GM18526 (cell line): ENCODE measurements around the gene MTFMT.

Source experiments
- POLR2A ChIP-seq: IDR thresholded peaks from 3 replicates; pipeline ENCODE4 v1.6.1; 2011; ENCODE audit not compliant: insufficient read length; ENCODE audit errors: extremely low read depth

Gene MTFMT

DNA sequence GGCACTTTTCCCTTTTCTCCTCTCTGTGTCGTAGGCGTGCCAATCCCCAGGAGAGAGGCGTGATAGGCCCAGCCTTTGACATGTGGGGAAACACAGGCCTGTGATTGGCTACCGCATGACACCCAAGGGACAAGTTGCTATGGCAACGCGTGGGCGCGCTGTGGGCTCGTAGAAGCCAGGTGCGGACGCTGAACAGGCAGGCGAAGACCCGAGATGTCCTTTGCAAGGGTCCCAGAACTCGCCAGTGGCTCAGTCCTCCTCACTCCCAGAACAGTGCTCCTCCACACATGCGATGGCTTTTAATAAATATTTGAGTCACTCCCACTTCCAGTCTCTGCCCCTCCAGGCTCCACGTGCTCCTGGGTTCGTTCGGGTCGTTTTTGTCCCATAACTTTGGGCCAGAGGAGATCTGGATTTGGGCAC, 20.0 kb upstream of the MTFMT start:
- no peak for TF ChIP-seq POLR2A

GRCh38 chr15:65048241-65048640, 18.8 kb upstream of the MTFMT start:
- no peak for TF ChIP-seq POLR2A

DNA sequence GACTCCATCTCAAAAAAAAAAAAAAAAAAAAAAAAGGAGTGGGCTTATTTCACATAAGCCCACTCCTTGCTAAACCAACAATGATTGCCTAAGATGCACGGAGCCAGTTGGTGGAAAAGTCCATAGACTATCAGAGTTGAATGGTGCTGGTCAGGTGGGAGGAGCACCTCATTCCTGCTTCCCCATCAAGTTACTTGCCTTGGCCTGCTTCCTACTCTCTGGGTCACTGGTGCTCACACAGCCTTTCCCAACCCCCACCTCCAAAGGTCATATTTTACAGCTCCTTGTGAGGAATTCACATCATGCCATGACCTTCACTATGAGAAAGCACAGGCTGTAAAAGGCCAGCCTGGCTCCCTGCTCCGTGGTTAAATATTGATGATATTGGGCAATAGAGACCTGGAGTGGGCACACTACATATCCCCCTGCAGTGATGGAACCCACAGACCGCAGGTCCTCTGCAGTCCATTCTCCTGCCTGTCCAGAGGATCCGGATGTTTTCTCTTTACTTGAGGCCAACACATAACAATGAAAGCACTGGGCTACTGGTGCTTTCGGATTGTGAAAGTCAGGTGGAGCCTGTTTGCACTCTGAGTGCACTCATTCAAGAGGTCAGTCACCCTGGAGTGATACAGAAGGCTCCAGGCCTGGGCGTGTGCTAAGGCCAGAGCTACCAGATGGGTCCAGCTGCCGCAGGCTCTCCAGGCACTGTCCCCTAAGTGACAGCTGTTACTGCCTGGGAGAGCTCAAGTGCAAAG, 15.5 kb upstream of the MTFMT start, which contains the start of gene SLC51B:
Gene SLC51B, plus strand, starts transcription at position 664 of the 758 bp plus-strand sequence. CDS start 4,618 bp downstream, outside the sequence.
- TF ChIP-seq POLR2A: no peak

DNA sequence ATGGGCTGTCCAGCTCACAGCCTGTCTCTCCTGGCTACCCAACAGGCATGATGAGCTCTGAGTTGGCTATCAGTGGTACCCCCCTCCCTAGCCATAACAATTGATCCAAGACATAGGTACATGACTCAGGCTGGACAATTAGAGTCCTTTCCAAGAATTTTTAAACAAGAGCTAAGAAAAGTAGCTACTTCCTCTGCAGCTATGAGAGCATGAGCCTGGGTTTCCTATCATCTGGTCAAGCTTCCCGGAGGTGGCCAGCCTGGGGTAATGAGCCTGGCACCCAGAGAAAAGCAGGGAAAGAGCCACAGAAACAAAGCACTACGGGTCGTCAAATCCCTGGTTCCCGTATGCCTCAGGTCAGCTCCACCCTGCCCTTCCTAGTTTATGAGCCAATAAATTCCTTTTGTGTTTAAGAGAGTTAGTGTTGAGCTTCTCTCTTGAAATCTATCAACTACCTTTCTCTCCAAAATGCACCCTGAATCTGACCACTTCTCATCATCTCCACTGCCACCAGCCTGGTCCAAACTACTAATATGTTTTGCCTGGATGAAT, 13.4 kb upstream of the MTFMT start:
- no peak for TF ChIP-seq POLR2A

DNA sequence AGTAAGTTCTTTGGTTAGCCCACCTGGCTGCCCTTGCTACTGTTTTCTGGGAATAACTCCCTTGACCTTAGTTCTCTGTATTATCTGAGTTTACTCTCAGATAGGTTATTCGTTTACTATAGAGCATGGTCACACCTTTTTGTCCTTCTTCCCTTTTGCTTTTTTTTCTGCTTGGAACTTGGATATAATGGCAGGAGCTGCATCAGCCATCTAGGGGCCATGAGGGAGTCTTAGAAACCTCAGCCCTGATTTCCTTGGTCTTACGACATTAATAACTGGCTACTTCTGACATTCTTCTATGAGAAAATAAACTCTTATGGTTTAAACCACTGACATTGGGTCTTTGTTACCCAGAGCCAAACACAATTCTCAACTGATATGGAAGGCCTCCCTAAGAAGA, 12.3 kb upstream of the MTFMT start:
- no peak for TF ChIP-seq POLR2A

- TF ChIP-seq POLR2A: no peak
Measured at GRCh38 chr15:65040461-65040860, 11.0 kb upstream of the MTFMT start.

DNA sequence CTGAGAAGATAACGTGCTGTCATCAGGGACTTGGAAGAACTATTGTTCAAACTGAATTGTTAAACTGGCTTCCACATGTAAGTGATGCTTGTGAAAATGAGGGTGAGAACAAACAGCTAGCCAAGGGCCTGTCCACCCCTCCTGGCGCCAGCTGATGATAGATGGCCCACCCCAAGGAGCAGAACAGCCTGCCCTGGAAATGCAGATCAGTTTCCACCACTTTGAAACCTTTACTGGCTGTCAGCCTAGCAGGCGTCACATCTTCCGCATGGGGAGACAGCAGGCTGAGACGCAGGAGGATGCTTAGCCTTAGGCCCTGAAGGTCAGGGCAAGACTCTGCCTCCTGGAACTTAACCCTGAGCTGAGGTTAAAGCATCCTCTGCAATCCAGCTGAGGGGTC, 9.4 kb upstream of the MTFMT start:
- TF ChIP-seq POLR2A: no peak

GRCh38 chr15:65038428-65038827, 9.0 kb upstream of the MTFMT start:
- no peak for TF ChIP-seq POLR2A

- TF ChIP-seq POLR2A: no peak
Measured at GRCh38 chr15:65037309-65037708, 7.9 kb upstream of the MTFMT start.

DNA sequence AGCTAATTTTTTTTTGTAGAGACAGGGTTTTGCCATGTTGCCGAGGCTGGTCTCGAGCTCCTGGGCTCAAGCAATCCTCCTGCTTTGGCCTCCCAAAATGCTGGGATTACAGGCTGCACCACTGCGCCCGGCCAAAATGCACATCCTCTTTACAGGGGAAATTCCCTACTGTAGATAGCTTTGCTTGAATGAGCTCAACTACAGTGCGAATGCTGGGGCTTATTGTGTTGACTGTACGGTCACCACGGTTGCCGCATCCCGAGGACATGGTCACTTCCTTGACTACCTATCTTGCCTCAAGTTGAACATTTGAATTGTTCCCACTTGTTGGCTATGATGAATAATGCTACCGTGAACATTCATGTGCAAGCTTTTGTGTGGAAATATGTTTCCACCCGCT, 5.3 kb upstream of the MTFMT start:
- no peak for TF ChIP-seq POLR2A

DNA sequence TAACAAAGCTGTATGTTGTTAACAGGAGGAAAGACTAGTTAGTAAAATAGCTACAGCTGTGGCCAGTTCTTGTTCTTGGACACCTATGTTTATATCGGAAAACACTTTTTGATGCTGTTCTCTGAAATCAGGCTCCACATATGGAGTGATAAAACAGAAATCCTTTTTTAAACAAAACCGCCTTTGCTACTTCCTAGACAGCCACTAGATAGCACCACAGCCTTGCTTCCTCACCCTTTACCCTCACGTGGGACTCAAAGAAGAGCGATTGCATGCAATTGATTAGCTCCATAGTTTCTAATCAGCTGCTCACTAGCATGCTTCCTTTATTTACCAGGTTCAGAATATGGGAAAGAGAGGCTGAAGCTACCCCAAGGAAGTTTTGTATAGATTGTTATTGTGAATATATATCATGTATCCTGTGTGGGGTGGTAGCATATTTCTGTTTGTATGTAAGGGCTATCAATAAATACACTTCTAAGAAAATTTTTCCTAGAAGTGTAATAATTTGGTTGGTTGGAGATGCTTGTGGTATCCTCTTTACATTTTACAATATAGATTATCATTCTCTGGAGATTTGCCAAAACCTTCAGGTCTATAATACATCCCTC, 4.3 kb upstream of the MTFMT start:
- no peak for TF ChIP-seq POLR2A

DNA sequence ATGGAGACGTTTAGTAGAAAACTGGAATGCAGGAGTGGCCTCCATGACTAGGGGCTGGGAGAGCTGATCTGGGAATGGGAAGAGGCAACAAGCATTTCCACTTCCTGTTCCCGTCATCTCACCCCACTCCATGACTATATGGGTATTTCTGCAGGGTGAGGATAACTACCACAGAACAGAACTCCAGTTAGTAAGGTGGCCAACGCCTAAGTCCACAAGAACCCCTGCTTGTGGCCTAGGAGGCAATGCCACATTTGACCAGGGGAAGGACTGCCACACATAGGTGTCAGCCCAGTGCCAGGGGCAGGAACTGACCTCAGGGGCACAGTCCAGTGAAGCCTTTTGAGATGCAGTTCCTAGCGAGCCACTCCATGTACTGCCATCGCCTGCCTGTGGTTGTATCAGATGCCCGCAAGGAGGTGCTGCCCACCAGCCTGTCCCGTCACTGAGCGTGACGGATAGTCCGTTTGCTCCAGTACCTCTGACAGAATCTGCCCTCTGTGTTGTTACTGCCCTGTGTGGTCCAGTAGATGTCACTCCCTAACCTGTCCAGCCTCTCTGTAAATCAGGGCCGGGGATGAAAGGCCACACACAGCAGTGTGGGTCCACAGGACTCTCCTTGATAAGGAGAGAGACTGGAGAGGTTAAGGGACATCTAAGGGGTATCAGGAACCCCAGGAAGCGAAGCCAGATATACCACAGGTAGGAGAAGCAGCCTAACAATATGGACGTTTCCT, 3.5 kb upstream of the MTFMT start:
- no peak for TF ChIP-seq POLR2A

- TF ChIP-seq POLR2A: no peak
Measured at GRCh38 chr15:65029736-65030208, 333 bp upstream of the MTFMT start.

DNA sequence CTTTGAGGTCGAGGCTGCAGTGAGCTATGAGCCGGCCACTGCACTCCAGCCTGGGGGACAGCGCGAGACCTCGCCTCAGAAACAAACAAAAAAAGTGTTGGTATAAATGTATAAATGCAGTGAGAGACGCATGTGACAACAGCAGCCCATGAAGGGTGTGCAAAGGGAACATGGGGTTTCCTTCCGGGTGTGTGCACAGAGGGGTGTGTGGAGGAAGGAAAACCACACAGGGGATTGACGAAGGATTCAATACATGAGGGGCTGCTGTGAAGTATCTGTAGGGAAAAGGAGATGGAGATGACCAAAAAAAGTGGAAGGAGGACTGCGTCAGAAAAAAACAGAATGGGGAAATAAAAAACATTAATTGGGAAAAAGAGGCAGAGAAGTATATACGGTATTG, 1.1 kb downstream of the MTFMT start:
- no peak for TF ChIP-seq POLR2A

DNA sequence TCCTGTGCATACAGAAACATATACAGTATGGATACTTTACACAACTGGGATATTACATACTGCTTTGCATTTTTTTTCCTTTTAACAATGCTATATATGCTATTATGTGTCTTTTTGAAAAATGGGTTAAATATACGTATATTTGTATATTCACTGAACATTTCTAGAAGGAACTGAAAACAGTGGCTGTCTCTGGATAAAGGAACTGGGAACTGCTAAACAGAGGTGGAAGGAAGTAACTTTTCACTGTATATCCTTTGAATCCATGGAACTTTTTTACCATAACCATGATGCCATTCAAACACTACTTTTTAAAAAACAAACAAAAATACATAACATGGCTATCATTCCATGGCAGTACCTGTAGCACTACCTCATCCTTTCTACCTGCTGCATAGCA, 1.8 kb downstream of the MTFMT start:
- no peak for TF ChIP-seq POLR2A

DNA sequence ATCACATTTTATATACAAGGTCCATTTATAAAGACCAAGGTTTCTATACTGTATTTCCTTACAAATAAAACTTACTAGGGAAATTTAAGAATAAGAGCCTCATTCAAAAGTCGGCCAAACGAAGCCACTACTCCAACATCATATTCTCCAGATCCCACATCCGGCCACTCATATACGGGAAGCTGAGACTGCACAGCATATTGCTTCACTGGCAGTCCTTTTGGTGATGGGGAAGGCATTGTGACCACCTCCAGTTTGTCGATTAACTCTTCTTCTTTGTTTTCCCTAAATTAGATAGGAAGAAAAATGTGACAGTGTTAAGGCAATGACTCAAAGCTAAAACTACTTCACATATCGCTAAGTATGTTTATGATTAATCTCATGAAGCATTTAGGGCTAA, 2.7 kb downstream of the MTFMT start:
- TF ChIP-seq POLR2A: no peak
